ENCODE measurements around the gene HOXB3. TPM values are rescaled to one million over a fixed set of nuclear protein-coding genes. Genes with fewer than 3 reads are reported as not detected.

Gene HOXB3
- 0.34 TPM for polyA plus RNA-seq

DNA sequence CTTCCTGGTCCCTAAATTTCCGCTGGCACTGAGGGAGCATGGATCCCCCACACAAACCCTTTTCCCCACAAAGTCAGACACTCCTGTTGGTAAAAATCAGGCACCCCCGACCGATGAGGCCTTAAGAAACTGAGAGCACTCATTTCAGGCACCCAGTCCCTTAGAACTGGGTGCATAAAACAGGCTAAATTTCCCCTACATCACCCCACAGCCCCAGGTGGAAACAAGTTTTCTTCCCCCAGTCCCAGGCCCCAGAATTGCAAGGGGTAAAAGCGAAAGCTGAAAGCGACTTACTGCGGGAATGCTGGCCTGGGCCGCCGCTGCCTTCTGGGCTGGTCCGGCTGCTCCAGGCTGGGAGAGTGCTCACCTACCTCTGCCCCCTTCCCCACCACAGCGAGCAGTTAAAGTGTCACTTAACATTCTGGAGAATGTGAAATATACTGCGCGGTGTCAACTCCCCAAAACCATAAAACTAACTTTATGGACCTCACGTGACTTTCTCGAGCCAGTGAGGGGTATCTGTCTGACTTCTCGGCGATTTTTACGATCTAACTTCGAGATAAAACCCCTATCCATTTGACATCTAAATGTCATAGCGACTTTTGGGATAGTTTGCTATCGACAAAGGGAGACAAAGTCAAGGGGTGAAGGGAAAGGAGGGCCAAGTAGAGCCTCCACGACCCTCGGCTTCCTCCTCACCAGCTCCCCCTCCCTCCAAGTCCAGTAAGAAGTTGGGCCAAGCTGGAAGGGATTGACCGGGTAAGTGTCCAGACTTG is at the start of gene HOXB3:
TSS of gene HOXB3 (minus strand) at position 411 of the 776 bp plus-strand sequence. CDS start 37,767 bp downstream, outside the sequence.
- Mint-ChIP-seq H3K27ac (peak within 1 kb of the TSS in 1 of 3 donors; percentile 91), H3K4me3 (peak within 1 kb of the TSS in 2 of 4 donors; percentile 70 to 73), H3K9me3 (no peaks in the 10 kb centered on the region), H3K27me3 (peaks cover 82% of the 10 kb centered on the region), H3K36me3 (no peaks in the 10 kb centered on the region), H3K4me1 (peaks cover 16 to 38% (median 25%) of the 10 kb centered on the region in 3 donors)

DNA sequence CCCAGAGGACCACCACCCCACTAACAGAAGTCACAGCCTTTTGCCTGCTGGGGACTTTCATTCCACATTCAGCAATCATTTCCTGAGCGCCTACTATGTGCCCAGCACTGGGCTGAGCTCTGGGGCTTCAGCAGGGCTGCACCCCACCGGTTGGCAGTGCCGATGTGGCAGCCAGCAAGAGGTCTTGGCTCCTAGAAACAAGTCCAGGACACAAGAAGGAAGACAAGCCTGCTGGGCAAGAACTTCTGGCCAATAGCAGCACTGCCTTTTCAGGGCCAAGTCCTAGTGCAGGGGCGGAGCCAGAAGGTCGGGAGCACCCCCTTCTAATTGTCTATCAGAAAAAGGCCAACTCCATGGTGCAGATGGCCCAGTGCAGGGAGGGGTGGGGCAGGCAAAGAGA is 49.1 kb upstream of the HOXB3 start:
- no peak overlapping the region for H3K27ac Mint-ChIP-seq
- H3K27me3 Mint-ChIP-seq = peaks cover 76% of the 10 kb centered on the region
- peaks cover 2% of the 10 kb centered on the region for H3K36me3 Mint-ChIP-seq
- H3K9me3 Mint-ChIP-seq = peaks cover 0 to 2% (median 0%) of the 10 kb centered on the region in 3 donors
- peaks cover 2 to 11% (median 3%) of the 10 kb centered on the region in 3 donors for H3K4me1 Mint-ChIP-seq
- H3K4me3 Mint-ChIP-seq = no peak overlapping the region

DNA sequence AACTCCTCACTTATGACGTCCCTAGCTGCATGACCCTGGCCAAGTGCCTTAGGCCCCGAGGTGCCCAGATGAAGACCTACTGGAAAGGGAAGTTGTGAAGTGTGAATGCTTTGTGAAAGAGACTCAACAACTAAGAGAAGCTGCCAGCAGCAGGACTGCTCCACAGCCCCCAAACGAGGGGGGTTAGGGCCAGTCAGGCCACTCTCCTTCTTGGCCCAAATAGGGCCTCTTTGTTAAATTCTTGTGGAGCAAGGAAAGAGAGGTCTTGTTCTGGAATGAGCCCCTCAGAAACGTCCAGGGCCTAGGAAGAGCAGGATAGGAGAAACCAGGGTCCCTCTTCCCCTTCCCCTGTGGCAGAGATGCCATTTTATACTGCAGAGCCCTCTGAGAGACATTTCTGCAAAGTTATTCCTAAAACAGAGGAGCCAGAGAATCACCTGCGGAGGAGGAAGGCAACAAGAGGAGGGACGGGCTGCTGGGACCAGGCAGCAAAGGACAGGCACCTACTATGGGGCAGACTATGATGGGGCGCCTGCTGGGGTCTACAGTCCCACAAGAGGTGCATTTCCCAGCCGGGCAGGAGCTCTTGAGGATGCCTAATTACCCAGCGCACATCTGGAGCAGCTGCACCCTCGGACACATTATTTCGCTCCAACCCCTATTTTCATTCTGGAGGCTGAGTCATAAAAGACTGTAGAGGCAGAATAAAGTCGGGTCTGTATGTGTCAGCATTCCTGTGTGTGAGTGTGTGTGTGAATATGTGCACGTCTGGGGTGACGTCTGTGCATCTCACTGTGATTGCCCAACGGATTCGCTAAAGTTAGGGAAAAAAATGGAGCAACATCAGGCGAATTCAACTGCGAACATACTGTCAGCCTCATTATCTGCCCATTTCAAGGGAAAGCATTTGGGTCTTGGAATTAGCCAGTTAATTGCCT is 47.6 kb upstream of the HOXB3 start:
- Mint-ChIP-seq H3K4me1 (peaks cover 2 to 15% (median 3%) of the 10 kb centered on the region in 3 donors), H3K27ac (no peak overlapping the region), H3K4me3 (no peak overlapping the region), H3K9me3 (peaks cover 0 to 2% (median 0%) of the 10 kb centered on the region in 3 donors), H3K27me3 (peaks cover 72% of the 10 kb centered on the region), H3K36me3 (peaks cover 3% of the 10 kb centered on the region)

DNA sequence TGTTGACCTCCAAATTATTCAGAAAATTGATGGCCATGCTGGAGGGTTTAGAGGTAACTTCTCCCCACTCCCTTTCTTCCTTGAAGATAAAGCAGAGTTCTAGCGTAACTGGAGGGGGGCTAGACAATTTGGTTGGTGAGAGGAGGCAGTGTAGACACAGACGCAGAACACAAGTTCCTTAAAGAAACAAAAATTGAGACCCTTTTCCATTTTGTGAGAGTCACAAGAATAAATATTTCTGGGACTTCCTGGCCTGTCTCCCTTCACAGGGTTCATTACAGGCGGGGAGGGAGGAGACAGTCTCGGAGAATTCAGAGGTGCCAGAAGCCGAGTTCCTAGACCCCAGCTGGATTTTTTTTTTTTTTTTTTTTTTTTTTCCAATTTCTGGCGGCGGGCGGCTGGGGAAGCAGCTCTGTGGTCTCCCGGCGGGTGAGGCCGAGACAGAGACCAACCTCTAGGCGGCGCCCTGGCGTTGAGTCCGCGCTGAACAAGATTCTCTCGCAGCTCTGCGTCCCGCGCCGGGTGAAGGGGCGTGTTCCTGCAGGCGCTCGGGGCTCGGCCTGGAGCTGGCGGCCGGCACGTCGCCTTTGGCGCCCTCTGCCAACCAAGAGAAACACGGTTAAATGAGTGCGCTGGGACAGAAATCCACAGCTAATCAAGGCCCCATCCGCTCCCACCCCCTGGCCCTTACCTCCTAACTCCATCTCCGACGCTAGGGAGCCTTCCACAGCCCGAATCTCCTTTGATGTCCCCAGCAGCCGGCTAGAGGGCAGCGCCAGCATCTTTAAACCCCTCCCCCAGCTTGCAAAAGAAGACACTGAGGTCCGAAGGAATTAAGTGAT is 46.4 kb upstream of the HOXB3 start:
- peaks cover 1 to 12% (median 2%) of the 10 kb centered on the region in 3 donors for H3K4me1 Mint-ChIP-seq
- peaks cover 65% of the 10 kb centered on the region for H3K27me3 Mint-ChIP-seq
- peak overlapping the region in 2 of 4 donors; percentile 4 to 17 for H3K4me3 Mint-ChIP-seq
- peaks cover 0 to 1% (median 0%) of the 10 kb centered on the region in 3 donors for H3K9me3 Mint-ChIP-seq
- peak overlapping the region in 2 of 3 donors; percentile 28 to 87 for H3K27ac Mint-ChIP-seq
- peaks cover 3% of the 10 kb centered on the region for H3K36me3 Mint-ChIP-seq

DNA sequence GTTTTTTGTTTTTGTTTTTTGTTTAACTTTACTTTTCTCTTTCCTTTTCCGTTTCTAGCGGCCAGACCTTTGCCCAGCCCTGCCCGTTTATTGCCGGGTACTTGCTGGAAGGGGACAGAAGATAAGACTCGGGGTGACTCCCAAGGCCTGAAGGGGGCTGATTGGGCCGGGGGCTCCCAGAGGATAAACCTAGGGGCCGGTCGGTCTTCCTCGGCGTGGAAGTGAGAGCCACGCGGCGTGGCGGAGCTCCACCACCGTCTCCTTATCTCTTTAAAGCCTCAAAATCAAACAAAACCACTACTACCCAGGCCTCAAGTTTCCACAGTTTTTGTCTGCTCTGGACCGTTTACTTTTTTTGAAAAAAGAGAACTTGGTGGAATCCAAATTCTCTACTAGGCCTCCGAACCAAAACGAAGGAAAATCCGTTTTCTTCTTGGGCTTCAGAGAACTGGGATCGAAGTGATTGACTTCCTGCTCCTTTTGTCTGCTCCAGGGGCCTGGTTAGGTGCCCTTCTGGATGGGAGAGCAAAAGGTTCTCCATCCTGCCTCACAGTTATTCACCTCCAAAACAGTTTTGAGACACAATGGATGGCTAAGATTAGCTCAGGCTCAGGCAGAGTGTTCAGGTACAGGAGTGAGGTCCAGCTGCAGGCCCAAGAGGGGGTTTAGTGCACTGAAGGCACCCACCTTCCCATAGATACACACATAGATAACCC is 44.6 kb upstream of the HOXB3 start:
- no peaks in the 10 kb centered on the region for H3K9me3 Mint-ChIP-seq
- H3K27me3 Mint-ChIP-seq = peaks cover 66% of the 10 kb centered on the region
- H3K36me3 Mint-ChIP-seq = peaks cover 1% of the 10 kb centered on the region
- H3K27ac Mint-ChIP-seq = peak overlapping the region in 1 of 3 donors; percentile 5
- peaks cover 0 to 12% (median 2%) of the 10 kb centered on the region in 3 donors for H3K4me1 Mint-ChIP-seq
- H3K4me3 Mint-ChIP-seq = peak overlapping the region in 2 of 4 donors; percentile 2 to 12

DNA sequence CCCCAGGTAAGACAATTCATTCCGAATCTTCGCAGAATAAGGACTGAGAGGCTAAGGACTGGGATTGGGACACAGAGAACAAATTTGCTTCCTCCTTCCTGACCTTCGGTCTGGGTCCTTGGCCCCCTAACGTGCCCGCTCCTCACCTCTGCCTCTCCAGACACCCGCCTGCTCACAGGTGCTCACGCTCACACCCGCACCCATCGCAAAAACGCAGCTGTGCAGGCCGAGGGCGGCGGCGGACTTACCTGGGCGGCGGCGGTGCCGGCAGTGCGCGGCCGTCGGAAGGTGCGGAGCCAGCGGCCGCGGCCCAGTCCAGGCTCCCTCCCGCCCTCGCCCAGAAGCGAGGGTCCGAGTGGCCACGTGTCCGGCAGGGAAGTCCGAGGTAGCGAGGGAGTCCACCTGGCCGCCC is 43.2 kb upstream of the HOXB3 start:
- H3K27ac Mint-ChIP-seq = peak overlapping the region in 1 of 3 donors; percentile 74
- peaks cover 1% of the 10 kb centered on the region for H3K36me3 Mint-ChIP-seq
- no peak overlapping the region for H3K4me3 Mint-ChIP-seq
- H3K9me3 Mint-ChIP-seq = no peaks in the 10 kb centered on the region
- H3K27me3 Mint-ChIP-seq = peaks cover 71% of the 10 kb centered on the region
- peaks cover 0 to 12% (median 2%) of the 10 kb centered on the region in 3 donors for H3K4me1 Mint-ChIP-seq

DNA sequence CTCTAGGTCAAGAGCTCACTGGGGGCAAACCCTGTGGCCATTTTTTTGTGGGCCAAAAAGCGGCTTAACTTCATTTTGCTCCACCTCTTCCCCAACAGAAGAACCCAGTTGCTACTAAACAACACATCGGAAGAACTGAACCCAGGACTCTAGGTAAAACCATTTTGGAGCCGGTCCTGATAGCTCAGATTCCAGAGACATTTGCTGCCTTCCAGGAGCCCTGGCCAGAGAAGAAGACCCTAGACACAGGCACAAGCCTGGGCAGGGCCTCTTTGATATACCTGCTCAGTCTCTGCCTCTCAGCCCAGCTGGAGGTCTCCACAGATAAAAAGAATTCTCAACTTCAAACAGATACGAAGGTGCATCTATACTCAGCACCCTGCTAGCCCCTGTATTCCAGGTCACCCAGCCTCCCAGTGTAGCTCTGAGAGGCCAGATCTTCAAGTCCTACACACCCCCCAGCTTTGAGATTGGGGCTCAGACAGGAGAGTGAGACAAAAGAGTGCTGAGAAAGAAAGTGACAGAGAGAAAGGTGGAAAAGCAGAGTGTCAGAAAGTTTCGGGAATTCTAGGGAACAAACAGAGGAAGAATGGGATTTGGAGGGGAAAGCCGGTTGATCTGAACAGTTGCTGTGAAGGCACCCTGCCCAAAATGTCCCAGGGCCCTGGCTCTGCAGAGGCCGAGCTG is 42.7 kb upstream of the HOXB3 start:
- Mint-ChIP-seq H3K9me3 (no peaks in the 10 kb centered on the region), H3K36me3 (peaks cover 1% of the 10 kb centered on the region), H3K27ac (peak overlapping the region in 1 of 3 donors; percentile 74), H3K27me3 (peaks cover 71% of the 10 kb centered on the region), H3K4me3 (peak overlapping the region in 1 of 4 donors; percentile 68), H3K4me1 (peaks cover 0 to 12% (median 2%) of the 10 kb centered on the region in 3 donors)

DNA sequence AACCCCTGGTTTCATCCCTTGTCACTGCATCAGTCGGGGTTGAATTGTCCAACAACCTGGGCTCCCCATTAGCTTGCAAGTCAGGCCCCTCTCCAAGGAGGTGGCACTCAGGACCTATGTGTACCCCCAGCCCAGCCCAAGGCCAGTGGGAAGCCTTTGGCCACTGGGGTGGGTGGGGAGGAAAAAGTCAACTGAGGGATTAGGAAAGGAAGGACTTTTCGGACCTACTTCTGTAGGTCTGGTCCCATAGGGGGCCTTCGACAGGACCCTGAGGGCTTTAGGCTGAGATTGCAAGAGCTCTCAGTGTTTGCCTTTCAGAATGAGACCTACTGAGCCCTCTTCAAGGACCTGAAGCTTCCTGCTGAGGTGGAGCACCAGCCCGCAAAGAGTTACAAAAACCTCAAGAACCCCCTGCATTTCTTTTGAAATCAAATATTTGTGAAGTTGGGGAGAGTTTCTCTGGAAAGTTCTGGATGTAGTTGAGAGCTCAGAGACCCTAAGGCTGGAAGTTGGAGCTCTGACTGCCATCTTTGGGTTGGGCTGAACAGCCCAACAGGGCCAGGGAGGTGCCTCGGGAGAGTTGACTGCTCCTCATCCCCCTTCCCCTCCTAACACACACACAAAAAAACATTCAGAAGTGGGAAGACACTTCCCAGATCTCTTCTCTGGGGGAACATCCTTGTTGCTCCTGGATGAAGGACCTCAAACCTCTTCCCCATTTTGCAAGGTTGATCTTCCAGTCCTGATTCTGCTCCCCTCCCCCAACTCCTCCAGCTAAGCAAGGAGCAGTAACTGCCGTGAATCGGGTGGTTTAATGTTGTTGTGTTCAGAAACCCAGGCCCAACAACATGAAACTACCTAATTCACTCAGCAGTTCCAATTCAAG is 41.9 kb upstream of the HOXB3 start:
- H3K36me3 Mint-ChIP-seq = peaks cover 1% of the 10 kb centered on the region
- H3K27ac Mint-ChIP-seq = peak overlapping the region in 2 of 3 donors; percentile 15 to 74
- peak overlapping the region in 1 of 4 donors; percentile 68 for H3K4me3 Mint-ChIP-seq
- H3K4me1 Mint-ChIP-seq = peaks cover 0 to 12% (median 2%) of the 10 kb centered on the region in 3 donors
- peaks cover 69% of the 10 kb centered on the region for H3K27me3 Mint-ChIP-seq
- H3K9me3 Mint-ChIP-seq = peaks cover 0 to 1% (median 0%) of the 10 kb centered on the region in 3 donors

DNA sequence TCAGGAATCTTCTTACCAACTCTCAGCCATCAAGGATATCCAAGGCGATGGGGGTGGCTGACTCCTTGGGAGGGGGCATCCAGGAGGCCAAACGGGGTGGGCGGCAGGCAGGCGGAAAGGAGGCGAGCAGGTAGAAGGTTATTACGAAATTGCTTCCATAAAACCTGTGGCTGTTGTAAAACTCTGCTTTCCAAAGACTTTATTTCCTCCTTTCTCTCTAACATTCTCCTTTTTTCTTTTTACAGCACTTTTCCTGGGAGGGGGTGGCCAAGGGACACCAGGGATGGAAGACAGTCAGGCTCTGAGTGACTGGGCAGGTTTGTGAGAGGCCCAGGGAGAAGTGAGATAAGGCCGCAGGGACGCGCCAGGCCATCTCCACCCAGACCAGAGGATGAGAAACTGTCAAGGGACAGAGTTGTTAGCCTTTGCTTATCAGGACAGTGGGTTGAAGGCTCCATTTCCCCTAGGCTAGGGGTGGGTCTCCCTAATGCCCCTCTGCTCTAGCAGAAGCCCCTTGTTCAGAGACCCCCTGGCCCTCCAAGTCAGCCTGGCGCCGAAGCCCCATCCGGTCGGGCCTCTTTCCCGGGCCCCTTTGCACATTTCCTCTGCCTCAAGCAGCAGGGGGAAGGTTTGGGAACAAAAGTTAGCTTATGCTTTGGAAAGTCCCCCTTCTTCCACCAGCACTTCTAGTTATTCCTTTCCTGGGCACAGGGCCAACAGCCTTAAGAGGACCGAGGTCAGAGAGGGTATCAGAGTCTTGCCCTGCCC is 41.1 kb upstream of the HOXB3 start:
- Mint-ChIP-seq H3K4me1 (peaks cover 1 to 12% (median 4%) of the 10 kb centered on the region in 3 donors), H3K4me3 (no peak overlapping the region), H3K9me3 (peaks cover 0 to 4% (median 0%) of the 10 kb centered on the region in 3 donors), H3K36me3 (peaks cover 1% of the 10 kb centered on the region), H3K27ac (peak overlapping the region in 1 of 3 donors; percentile 34), H3K27me3 (peaks cover 65% of the 10 kb centered on the region)

DNA sequence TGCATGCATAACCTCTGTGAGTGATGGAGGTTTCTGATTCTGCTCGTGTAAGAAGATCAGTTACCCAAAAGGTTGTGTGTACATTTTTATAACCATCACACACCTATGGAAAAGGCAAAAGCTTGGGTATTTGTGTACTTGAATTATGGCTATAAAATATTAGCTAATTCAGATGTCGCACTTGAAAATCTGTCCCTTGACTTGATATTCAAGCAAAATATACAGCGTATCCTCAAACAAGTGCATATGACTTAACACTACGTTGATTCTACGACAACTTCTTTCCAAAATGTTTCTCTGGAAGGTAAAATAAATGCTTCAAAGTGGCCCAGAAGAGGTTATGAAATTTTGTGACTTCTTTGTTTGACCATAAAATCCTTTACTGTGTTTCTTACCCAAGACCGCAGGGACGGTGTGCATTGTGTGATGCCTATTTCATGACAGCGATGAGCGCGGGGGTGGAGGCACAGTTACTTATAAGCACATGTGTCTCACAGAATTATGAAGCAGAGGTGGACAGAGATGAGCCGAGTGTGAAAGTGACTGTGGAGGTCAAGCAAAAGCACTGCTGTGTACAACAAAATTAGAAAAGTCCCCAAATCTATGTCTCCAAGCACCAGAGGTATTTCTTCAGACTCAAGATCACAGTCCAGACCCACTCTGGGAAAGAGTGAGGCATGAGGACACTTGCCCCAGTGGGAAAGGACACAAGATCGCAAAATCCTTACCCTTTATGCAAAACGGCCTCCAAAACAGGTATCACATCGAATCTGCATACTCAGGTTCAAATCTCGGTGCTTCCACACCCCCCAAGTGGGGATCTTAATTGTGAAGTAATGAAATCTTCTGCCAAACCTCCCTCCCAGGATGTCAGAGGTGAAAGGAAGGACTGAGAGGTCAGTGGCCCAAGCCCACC is 40.2 kb upstream of the HOXB3 start:
- Mint-ChIP-seq H3K4me1 (peaks cover 5 to 10% (median 5%) of the 10 kb centered on the region in 3 donors), H3K27ac (peak overlapping the region in 1 of 3 donors; percentile 34)

DNA sequence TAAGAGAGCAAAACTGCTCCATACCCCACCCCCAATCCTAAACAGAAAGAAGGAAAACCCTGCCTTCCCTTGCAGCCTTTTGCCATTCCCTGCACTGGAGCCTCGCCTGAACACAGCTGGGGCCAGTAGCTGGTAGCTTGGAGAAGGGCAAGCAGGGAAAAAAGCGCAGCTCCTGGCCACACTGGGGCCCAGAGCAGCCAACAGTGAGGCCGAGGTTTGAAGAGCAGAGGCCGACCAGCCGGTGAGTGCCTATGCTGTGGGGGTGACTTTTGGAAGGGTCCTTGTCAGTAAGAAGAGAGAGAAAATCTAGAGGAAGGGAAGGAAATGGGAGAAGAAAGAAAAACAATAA is 39.3 kb upstream of the HOXB3 start:
- H3K4me1 Mint-ChIP-seq = peaks cover 5% of the 10 kb centered on the region in 3 donors
- no peak overlapping the region for H3K4me3 Mint-ChIP-seq
- H3K9me3 Mint-ChIP-seq = peaks cover 0 to 4% (median 0%) of the 10 kb centered on the region in 3 donors
- H3K27me3 Mint-ChIP-seq = peaks cover 55% of the 10 kb centered on the region
- peaks cover 1% of the 10 kb centered on the region for H3K36me3 Mint-ChIP-seq
- H3K27ac Mint-ChIP-seq = peak overlapping the region in 1 of 3 donors; percentile 26

More for the DNA sequence above, 40.2 kb upstream of the HOXB3 start:
- Mint-ChIP-seq H3K4me3 (no peak overlapping the region), H3K27me3 (peaks cover 63% of the 10 kb centered on the region), H3K36me3 (peaks cover 1% of the 10 kb centered on the region), H3K9me3 (peaks cover 0 to 4% (median 0%) of the 10 kb centered on the region in 3 donors)
